ENCODE results near the gene GUK1. TPM values are rescaled to one million over a fixed set of nuclear protein-coding genes. Genes with fewer than 3 reads are reported as not detected.

Gene GUK1
- total and polyA plus RNA-seq, 2 donors (not counting 1 experiment from before 2014, with no cell fraction given): 125 to 356 TPM

DNA sequence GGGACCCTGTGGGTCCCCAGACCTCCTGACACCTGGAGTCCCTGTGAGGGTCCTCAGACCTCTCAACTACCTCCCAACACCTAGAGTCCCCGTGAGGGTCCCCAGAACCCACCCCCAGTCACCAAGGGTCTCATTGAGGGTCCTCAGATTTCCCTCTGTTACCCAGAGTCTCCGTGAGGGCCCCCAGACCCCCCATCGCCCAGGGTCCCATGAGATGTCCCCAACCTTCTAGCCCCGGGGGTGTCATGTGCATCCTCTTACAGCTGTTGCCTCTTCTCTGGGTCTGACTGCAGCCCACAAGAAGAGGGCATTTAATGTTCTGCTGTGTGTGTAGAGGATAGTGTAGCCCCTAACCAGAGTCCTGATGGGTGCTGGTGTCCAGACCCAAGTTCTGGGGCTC lies 7.7 kb downstream of the GUK1 start:
- Histone ChIP-seq H3K4me2 (replicated peaks; ENCODE audit: low read depth, low read length, poor library complexity, severe bottlenecking) (no peak overlapping the region), H3K36me3 (replicated peaks in 1 of 2; ENCODE audit: control extremely low read depth in 1 of 2, control insufficient read depth in 1 of 2, extremely low read depth in 1 of 2, insufficient read depth in 2 of 2, low read length in 1 of 2) (peaks cover 0 to 39% of the 10 kb centered on the region in 2 experiments), H3K27ac (ENCODE audit: low read length in 2 of 2) (no peak overlapping the region), H2AFZ (ENCODE audit: insufficient read depth, low read depth, low read length, poor library complexity, severe bottlenecking) (no peak overlapping the region), H3K4me1 (ENCODE audit: control insufficient read depth in 2 of 2, insufficient read depth in 2 of 2, low read length in 2 of 2) (peaks cover 10 to 20% of the 10 kb centered on the region in 2 donors), H3K4me3 (ENCODE audit: control extremely low read depth in 1 of 5, extremely low read depth in 1 of 5, insufficient read depth in 1 of 5, low read depth in 2 of 5, low read length in 4 of 5) (no peak overlapping the region), H3K79me2 (ENCODE audit: control insufficient read depth, insufficient read depth, low read length) (peaks cover 39% of the 10 kb centered on the region), H3K9me3 (ENCODE audit: control extremely low read depth in 1 of 3, control insufficient read depth in 2 of 3, insufficient read depth in 1 of 3, low read length in 2 of 3) (no peaks in the 10 kb centered on the region), H3K27me3 (replicated peaks in 1 of 4; ENCODE audit: control extremely low read depth in 1 of 4, control insufficient read depth in 3 of 4, insufficient read depth in 4 of 4, low read length in 3 of 4) (no peaks in the 10 kb centered on the region), H4K20me1 (ENCODE audit: control insufficient read depth, insufficient read depth, low read length, poor library complexity, severe bottlenecking) (peaks cover 74% of the 10 kb centered on the region), H3K9ac (ENCODE audit: low read length) (no peak overlapping the region)
- POLR2A ChIA-PET: no interaction called here
- WGBS (ENCODE audit: insufficient coverage): 94% methylated on average over 4 of the region's 4 CpGs
- intact Hi-C loops (cut with micrococcal nuclease): no loop called here
- DNase-seq (no peak), ATAC-seq (ENCODE audit: low read depth) (no peak)
- H3K27ac Mint-ChIP-seq: no peak overlapping the region
- H3K4me1 Mint-ChIP-seq: peaks cover 15% of the 10 kb centered on the region
- CTCF ChIA-PET: no interaction called here
- no peaks in the 10 kb centered on the region for H3K9me3 Mint-ChIP-seq (ENCODE audit: insufficient read depth)
- H3K27me3 Mint-ChIP-seq: no peaks in the 10 kb centered on the region
- H3K4me3 Mint-ChIP-seq: no peak overlapping the region
- TF ChIP-seq, protein P1, sequence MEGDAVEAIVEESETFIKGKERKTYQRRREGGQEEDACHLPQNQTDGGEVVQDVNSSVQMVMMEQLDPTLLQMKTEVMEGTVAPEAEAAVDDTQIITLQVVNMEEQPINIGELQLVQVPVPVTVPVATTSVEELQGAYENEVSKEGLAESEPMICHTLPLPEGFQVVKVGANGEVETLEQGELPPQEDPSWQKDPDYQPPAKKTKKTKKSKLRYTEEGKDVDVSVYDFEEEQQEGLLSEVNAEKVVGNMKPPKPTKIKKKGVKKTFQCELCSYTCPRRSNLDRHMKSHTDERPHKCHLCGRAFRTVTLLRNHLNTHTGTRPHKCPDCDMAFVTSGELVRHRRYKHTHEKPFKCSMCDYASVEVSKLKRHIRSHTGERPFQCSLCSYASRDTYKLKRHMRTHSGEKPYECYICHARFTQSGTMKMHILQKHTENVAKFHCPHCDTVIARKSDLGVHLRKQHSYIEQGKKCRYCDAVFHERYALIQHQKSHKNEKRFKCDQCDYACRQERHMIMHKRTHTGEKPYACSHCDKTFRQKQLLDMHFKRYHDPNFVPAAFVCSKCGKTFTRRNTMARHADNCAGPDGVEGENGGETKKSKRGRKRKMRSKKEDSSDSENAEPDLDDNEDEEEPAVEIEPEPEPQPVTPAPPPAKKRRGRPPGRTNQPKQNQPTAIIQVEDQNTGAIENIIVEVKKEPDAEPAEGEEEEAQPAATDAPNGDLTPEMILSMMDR (IDR thresholded peaks at IDR 0.05): no peak
- TF ChIP-seq EZH2 (IDR thresholded peaks at IDR 0.05; ENCODE audit: borderline replicate concordance, insufficient read depth, low read depth, low read length, poor library complexity, severe bottlenecking): no peak

DNA sequence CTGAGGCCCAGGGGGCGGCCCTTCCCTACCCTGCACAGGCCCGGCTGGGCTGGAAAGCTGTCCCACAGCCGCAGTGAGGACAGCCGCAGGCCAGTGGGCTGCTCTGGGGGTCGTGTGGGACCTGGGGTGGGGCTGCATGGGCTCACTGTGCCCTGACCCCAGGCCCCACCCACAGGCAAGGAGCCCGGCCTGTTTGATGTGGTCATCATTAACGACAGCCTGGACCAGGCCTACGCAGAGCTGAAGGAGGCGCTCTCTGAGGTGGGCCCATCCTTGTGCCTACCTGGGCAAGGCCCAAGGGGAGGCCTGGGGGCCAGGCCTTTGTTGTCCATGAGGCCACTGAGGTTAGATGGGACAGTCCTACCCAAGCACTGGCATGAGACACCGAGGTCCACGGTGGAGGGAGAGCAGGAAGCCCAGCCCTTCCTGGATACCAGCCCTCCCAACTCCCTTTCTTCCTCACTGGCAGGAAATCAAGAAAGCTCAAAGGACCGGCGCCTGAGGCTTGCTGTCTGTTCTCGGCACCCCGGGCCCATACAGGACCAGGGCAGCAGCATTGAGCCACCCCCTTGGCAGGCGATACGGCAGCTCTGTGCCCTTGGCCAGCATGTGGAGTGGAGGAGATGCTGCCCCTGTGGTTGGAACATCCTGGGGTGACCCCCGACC lies 8.2 kb downstream of the GUK1 start:
- ChIA-PET POLR2A (no interaction called here), CTCF (interaction anchor here (1.0 kb wide), 1 partner anchor 17 kb away, joined by 3 read pairs; the partner anchor contains the start of gene IBA57)
- H4K20me1 ChIP-seq (ENCODE audit: control insufficient read depth, insufficient read depth, low read length, poor library complexity, severe bottlenecking): peaks cover 68% of the 10 kb centered on the region
- DNase-seq (no peak), ATAC-seq (ENCODE audit: low read depth) (no peak)
- no peaks in the 10 kb centered on the region for H3K9me3 ChIP-seq (ENCODE audit: control extremely low read depth in 1 of 3, control insufficient read depth in 2 of 3, insufficient read depth in 1 of 3, low read length in 2 of 3)
- H3K4me3 ChIP-seq (ENCODE audit: control extremely low read depth in 1 of 5, extremely low read depth in 1 of 5, insufficient read depth in 1 of 5, low read depth in 2 of 5, low read length in 4 of 5): no peak overlapping the region
- H3K4me3 Mint-ChIP-seq: no peak overlapping the region
- H3K79me2 ChIP-seq (ENCODE audit: control insufficient read depth, insufficient read depth, low read length): peaks cover 33% of the 10 kb centered on the region
- no peak overlapping the region for H3K4me2 ChIP-seq (replicated peaks; ENCODE audit: low read depth, low read length, poor library complexity, severe bottlenecking)
- no peaks in the 10 kb centered on the region for H3K27me3 ChIP-seq (replicated peaks in 1 of 4; ENCODE audit: control extremely low read depth in 1 of 4, control insufficient read depth in 3 of 4, insufficient read depth in 4 of 4, low read length in 3 of 4)
- peaks cover 0 to 39% of the 10 kb centered on the region in 2 experiments for H3K36me3 ChIP-seq (replicated peaks in 1 of 2; ENCODE audit: control extremely low read depth in 1 of 2, control insufficient read depth in 1 of 2, extremely low read depth in 1 of 2, insufficient read depth in 2 of 2, low read length in 1 of 2)
- no peak for TF ChIP-seq EZH2 (IDR thresholded peaks at IDR 0.05; ENCODE audit: borderline replicate concordance, insufficient read depth, low read depth, low read length, poor library complexity, severe bottlenecking)
- TF ChIP-seq, protein P1 (IDR thresholded peaks at IDR 0.05): no peak
- no peak overlapping the region for H3K27ac ChIP-seq (ENCODE audit: low read length in 2 of 2)
- H3K27me3 Mint-ChIP-seq: no peaks in the 10 kb centered on the region
- intact Hi-C loops (cut with micrococcal nuclease): no loop called here
- H3K27ac Mint-ChIP-seq: no peak overlapping the region
- H2AFZ ChIP-seq (ENCODE audit: insufficient read depth, low read depth, low read length, poor library complexity, severe bottlenecking): no peak overlapping the region
- H3K9ac ChIP-seq (ENCODE audit: low read length): no peak overlapping the region
- peaks cover 6 to 14% of the 10 kb centered on the region in 2 donors for H3K4me1 ChIP-seq (ENCODE audit: control insufficient read depth in 2 of 2, insufficient read depth in 2 of 2, low read length in 2 of 2)
- peaks cover 9% of the 10 kb centered on the region for H3K4me1 Mint-ChIP-seq
- H3K9me3 Mint-ChIP-seq (ENCODE audit: insufficient read depth): no peaks in the 10 kb centered on the region
- 87% methylated on average over 13 of the region's 18 CpGs for WGBS (ENCODE audit: insufficient coverage)

All from B cell (primary cell).